A673 (cell line): Measurements from ENCODE around the gene SH3RF3.

Experiments
- CTCF ChIP-seq: fragments of 300-800, 200-600 bp; sonication (generic); conservative IDR thresholded peaks from 2 replicates; pipeline ENCODE4 v1.5.1; 2017; ENCODE audit warnings: low read depth, mild to moderate bottlenecking, antibody characterized with exemption, low read length, moderate library complexity, mixed read lengths
- EZH2 ChIP-seq: fragments of 200-600 bp; sonication (generic); IDR thresholded peaks from 2 replicates; pipeline ENCODE4 v1.6.1; 2017; ENCODE audit warnings: borderline replicate concordance, low read depth, mild to moderate bottlenecking, mixed read lengths, antibody characterized with exemption, low read length; ENCODE audit not compliant: poor library complexity, severe bottlenecking

- no peak for TF ChIP-seq CTCF
- TF ChIP-seq EZH2 = no peak
Measured at GRCh38 chr2:109304242-109304641, 175.2 kb downstream of the SH3RF3 start.
